GM23338 (cell line): Measurements from ENCODE around the gene CCDC196. TPM values are rescaled to one million over a fixed set of nuclear protein-coding genes. Genes with fewer than 3 reads are reported as not detected.

Source experiments
- ATAC-seq: fragments of 200-7000 bp; cut with Tn5 transposase; 3 replicates; pipeline ENCODE4 v1.9.1; 2020
- DNase-seq: peaks from one replicate; pipeline ENCODE4 v3.0.0-alpha.2; 2015; ENCODE audit warnings: low spot score
- H2AFZ ChIP-seq: fragments of 200-600 bp; sonication (generic); 2 replicates; pipeline ENCODE4 v1.8.0; 2016; ENCODE audit warnings: antibody characterized with exemption, mild to moderate bottlenecking, moderate library complexity
- H3F3A ChIP-seq: fragments of 200-600 bp; sonication (generic); replicated peaks from 2 replicates; pipeline ENCODE4 v1.8.0; 2017; ENCODE audit warnings: antibody characterized with exemption, mixed run types, low read depth
- H3K27ac ChIP-seq: fragments of 200-600 bp; sonication (generic); 2 replicates; pipeline ENCODE4 v1.6.1; 2016; ENCODE audit warnings: low read depth
- H3K27me3 ChIP-seq: fragments of 200-600 bp; sonication (generic); 2 replicates; pipeline ENCODE4 v1.8.0; 2016; ENCODE audit warnings: mild to moderate bottlenecking, mixed run types, moderate library complexity; ENCODE audit not compliant: insufficient read depth
- H3K36me3 ChIP-seq: fragments of 200-600 bp; sonication (generic); 2 replicates; pipeline ENCODE4 v1.8.0; 2016; ENCODE audit warnings: mild to moderate bottlenecking; ENCODE audit not compliant: insufficient read depth
- H3K4me1 ChIP-seq: fragments of 200-600 bp; sonication (generic); 2 replicates; pipeline ENCODE4 v1.8.0; 2016; ENCODE audit warnings: mild to moderate bottlenecking, moderate library complexity; ENCODE audit not compliant: insufficient read depth
- H3K4me2 ChIP-seq: fragments of 200-600 bp; sonication (generic); 2 replicates; pipeline ENCODE4 v1.7.1; 2017; ENCODE audit warnings: mixed run types
- H3K4me3 ChIP-seq: fragments of 200-600 bp; sonication (generic); 2 replicates; pipeline ENCODE4 v1.6.1; 2016; ENCODE audit warnings: mixed run types
- H3K79me2 ChIP-seq: fragments of 200-600 bp; sonication (generic); replicated peaks from 2 replicates; pipeline ENCODE4 v1.8.0; 2017; ENCODE audit warnings: mild to moderate bottlenecking; ENCODE audit not compliant: insufficient read depth
- H3K9me2 ChIP-seq: fragments of 200-600 bp; sonication (generic); 2 replicates; pipeline ENCODE4 v1.8.0; 2017; ENCODE audit not compliant: insufficient read depth
- H4K20me1 ChIP-seq: fragments of 200-600 bp; sonication (generic); replicated peaks from 2 replicates; pipeline ENCODE4 v1.8.0; 2017; ENCODE audit warnings: mild to moderate bottlenecking; ENCODE audit not compliant: insufficient read depth
- H3K27ac Mint-ChIP-seq: 2 replicates; pipeline ENCODE4 v1.8.0; 2020; ENCODE audit warnings: inconsistent platforms, mild to moderate bottlenecking, moderate library complexity, mixed read lengths
- H3K27me3 Mint-ChIP-seq: 3 replicates; pipeline ENCODE4 v1.8.0; 2022; ENCODE audit warnings: low read depth, mild to moderate bottlenecking, moderate library complexity, mixed read lengths, inconsistent platforms; ENCODE audit not compliant: insufficient read depth, poor library complexity
- H3K36me3 Mint-ChIP-seq: 3 replicates; pipeline ENCODE4 v1.8.0; 2021; ENCODE audit warnings: low read depth, mild to moderate bottlenecking, inconsistent platforms, moderate library complexity, mixed read lengths
- H3K4me1 Mint-ChIP-seq: 3 replicates; pipeline ENCODE4 v1.8.0; 2020; ENCODE audit warnings: mild to moderate bottlenecking, inconsistent platforms, mixed read lengths
- H3K4me3 Mint-ChIP-seq: 3 replicates; pipeline ENCODE4 v1.8.0; 2021; ENCODE audit warnings: moderate library complexity, mild to moderate bottlenecking, inconsistent platforms, mixed read lengths
- H3K9me3 Mint-ChIP-seq: 3 replicates; pipeline ENCODE4 v1.8.0; 2020; ENCODE audit warnings: moderate library complexity, mild to moderate bottlenecking, inconsistent platforms, mixed read lengths
- CREB1 ChIP-seq: fragments of 250-450 bp; sonication (Bioruptor Pico); IDR thresholded peaks from 2 replicates; pipeline ENCODE4 v1.5.0; 2020; ENCODE audit warnings: low read depth, mild to moderate bottlenecking, moderate library complexity
- ETS1 ChIP-seq: IDR thresholded peaks from 2 replicates; pipeline ENCODE4 v1.6.1; 2016; ENCODE audit warnings: antibody characterized with exemption
- EZH2 ChIP-seq: fragments of 200-600 bp; sonication (generic); IDR thresholded peaks from one replicate; pipeline ENCODE4 v1.8.0; 2017; ENCODE audit warnings: antibody characterized with exemption, mild to moderate bottlenecking, low read depth; ENCODE audit not compliant: unreplicated experiment
- EZH2phosphoT487 ChIP-seq: fragments of 200-600 bp; sonication (generic); IDR thresholded peaks from one replicate; pipeline ENCODE4 v1.8.1; 2018; ENCODE audit warnings: antibody characterized with exemption; ENCODE audit not compliant: unreplicated experiment
- JUNB ChIP-seq: IDR thresholded peaks from one replicate; pipeline ENCODE4 v1.6.1; 2016; ENCODE audit warnings: antibody characterized with exemption; ENCODE audit not compliant: unreplicated experiment
- NANOG ChIP-seq: IDR thresholded peaks from 2 replicates; pipeline ENCODE4 v1.6.1; 2016; ENCODE audit warnings: antibody characterized with exemption, borderline replicate concordance
- POLR2AphosphoS5 ChIP-seq: IDR thresholded peaks from 2 replicates; pipeline ENCODE4 v1.6.1; 2016; ENCODE audit warnings: antibody characterized with exemption, low read depth
- REST ChIP-seq: IDR thresholded peaks from one replicate; pipeline ENCODE4 v1.6.1; 2018; ENCODE audit warnings: antibody characterized with exemption; ENCODE audit not compliant: unreplicated experiment
- STAT1 ChIP-seq: IDR thresholded peaks from one replicate; pipeline ENCODE4 v1.6.1; 2016; ENCODE audit warnings: antibody characterized with exemption; ENCODE audit not compliant: unreplicated experiment
- ZNF114 ChIP-seq: fragments of 250-450 bp; sonication (Bioruptor Pico); IDR thresholded peaks from 2 replicates; pipeline ENCODE4 v1.5.0; 2020; ENCODE audit warnings: mild to moderate bottlenecking, moderate library complexity
- ZNF331 ChIP-seq: fragments of 250-450 bp; sonication (Bioruptor Pico); IDR thresholded peaks from 2 replicates; pipeline ENCODE4 v1.5.0; 2020; ENCODE audit warnings: low read depth, mild to moderate bottlenecking, moderate library complexity
- polyA plus RNA-seq: library from polyadenylated mRNA; unstranded; fragments of >200 nt; fragmentation: Nextera tagmentation; extraction: Ambion mirVana; gene quantifications from 2 replicates; pipeline ENCODE4 v1.2.1, GENCODE V29; 2016
- total RNA-seq: library from RNA; depleted of rRNA; stranded (reverse); fragments of >200 nt; shearing (Covaris generic); gene quantifications from 2 replicates; pipeline ENCODE4 v1.2.3, GENCODE V29; 2014
- TF ChIP-seq, protein P1 (sequence below), 2 experiments: fragments of 200-600 bp in 1 of 2; sonication (generic) in 1 of 2; conservative IDR thresholded peaks; 2 replicates each; pipeline versions ENCODE4 v1.5.1 to v1.6.1; 2016 to 2017; ENCODE audit warnings: antibody characterized with exemption in 2 of 2, low read depth in 2 of 2, mild to moderate bottlenecking in 2 of 2, moderate library complexity in 1 of 2
- TF ChIP-seq, protein P2 (sequence below): fragments of 250-450 bp; sonication (Bioruptor Pico); IDR thresholded peaks from 2 replicates; pipeline ENCODE4 v1.5.0; 2020; ENCODE audit warnings: mild to moderate bottlenecking, moderate library complexity

Gene CCDC196
- total and polyA plus RNA-seq, 2 experiments from 2014 or later: 0.27 TPM; not detected in 1

GRCh38 chr14:66540038-66540437 is 53.9 kb downstream of the CCDC196 start:
- no peak overlapping the region for H2AFZ ChIP-seq
- no peak for ATAC-seq
- Mint-ChIP-seq H3K36me3 (peaks cover 3% of the 10 kb centered on the region; the same call in 2 of the 3 replicates), H3K27me3 (no peaks in the 10 kb centered on the region), H3K4me3 (no peak overlapping the region), H3K27ac (no peak overlapping the region), H3K4me1 (no peaks in the 10 kb centered on the region; the same call in 2 of the 3 replicates), H3K9me3 (peaks cover 3% of the 10 kb centered on the region; the same call in 2 of the 3 replicates)
- no peaks in the 10 kb centered on the region for H3K27me3 ChIP-seq
- H3K79me2 ChIP-seq: peaks cover 75% of the 10 kb centered on the region
- TF ChIP-seq EZH2 (no peak), JUNB (no peak), STAT1 (no peak), NANOG (no peak), POLR2AphosphoS5 (no peak), EZH2phosphoT487 (no peak), ZNF114 (no peak), CREB1 (CRISPR knock-in tag) (no peak), REST (no peak), ETS1 (no peak), ZNF331 (CRISPR knock-in tag) (no peak)
- TF ChIP-seq, protein P1, sequence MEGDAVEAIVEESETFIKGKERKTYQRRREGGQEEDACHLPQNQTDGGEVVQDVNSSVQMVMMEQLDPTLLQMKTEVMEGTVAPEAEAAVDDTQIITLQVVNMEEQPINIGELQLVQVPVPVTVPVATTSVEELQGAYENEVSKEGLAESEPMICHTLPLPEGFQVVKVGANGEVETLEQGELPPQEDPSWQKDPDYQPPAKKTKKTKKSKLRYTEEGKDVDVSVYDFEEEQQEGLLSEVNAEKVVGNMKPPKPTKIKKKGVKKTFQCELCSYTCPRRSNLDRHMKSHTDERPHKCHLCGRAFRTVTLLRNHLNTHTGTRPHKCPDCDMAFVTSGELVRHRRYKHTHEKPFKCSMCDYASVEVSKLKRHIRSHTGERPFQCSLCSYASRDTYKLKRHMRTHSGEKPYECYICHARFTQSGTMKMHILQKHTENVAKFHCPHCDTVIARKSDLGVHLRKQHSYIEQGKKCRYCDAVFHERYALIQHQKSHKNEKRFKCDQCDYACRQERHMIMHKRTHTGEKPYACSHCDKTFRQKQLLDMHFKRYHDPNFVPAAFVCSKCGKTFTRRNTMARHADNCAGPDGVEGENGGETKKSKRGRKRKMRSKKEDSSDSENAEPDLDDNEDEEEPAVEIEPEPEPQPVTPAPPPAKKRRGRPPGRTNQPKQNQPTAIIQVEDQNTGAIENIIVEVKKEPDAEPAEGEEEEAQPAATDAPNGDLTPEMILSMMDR (conservative IDR thresholded peaks at IDR 0.05; ENCODE audit: low read depth in 2 of 2): no peak
- TF ChIP-seq, protein P2, sequence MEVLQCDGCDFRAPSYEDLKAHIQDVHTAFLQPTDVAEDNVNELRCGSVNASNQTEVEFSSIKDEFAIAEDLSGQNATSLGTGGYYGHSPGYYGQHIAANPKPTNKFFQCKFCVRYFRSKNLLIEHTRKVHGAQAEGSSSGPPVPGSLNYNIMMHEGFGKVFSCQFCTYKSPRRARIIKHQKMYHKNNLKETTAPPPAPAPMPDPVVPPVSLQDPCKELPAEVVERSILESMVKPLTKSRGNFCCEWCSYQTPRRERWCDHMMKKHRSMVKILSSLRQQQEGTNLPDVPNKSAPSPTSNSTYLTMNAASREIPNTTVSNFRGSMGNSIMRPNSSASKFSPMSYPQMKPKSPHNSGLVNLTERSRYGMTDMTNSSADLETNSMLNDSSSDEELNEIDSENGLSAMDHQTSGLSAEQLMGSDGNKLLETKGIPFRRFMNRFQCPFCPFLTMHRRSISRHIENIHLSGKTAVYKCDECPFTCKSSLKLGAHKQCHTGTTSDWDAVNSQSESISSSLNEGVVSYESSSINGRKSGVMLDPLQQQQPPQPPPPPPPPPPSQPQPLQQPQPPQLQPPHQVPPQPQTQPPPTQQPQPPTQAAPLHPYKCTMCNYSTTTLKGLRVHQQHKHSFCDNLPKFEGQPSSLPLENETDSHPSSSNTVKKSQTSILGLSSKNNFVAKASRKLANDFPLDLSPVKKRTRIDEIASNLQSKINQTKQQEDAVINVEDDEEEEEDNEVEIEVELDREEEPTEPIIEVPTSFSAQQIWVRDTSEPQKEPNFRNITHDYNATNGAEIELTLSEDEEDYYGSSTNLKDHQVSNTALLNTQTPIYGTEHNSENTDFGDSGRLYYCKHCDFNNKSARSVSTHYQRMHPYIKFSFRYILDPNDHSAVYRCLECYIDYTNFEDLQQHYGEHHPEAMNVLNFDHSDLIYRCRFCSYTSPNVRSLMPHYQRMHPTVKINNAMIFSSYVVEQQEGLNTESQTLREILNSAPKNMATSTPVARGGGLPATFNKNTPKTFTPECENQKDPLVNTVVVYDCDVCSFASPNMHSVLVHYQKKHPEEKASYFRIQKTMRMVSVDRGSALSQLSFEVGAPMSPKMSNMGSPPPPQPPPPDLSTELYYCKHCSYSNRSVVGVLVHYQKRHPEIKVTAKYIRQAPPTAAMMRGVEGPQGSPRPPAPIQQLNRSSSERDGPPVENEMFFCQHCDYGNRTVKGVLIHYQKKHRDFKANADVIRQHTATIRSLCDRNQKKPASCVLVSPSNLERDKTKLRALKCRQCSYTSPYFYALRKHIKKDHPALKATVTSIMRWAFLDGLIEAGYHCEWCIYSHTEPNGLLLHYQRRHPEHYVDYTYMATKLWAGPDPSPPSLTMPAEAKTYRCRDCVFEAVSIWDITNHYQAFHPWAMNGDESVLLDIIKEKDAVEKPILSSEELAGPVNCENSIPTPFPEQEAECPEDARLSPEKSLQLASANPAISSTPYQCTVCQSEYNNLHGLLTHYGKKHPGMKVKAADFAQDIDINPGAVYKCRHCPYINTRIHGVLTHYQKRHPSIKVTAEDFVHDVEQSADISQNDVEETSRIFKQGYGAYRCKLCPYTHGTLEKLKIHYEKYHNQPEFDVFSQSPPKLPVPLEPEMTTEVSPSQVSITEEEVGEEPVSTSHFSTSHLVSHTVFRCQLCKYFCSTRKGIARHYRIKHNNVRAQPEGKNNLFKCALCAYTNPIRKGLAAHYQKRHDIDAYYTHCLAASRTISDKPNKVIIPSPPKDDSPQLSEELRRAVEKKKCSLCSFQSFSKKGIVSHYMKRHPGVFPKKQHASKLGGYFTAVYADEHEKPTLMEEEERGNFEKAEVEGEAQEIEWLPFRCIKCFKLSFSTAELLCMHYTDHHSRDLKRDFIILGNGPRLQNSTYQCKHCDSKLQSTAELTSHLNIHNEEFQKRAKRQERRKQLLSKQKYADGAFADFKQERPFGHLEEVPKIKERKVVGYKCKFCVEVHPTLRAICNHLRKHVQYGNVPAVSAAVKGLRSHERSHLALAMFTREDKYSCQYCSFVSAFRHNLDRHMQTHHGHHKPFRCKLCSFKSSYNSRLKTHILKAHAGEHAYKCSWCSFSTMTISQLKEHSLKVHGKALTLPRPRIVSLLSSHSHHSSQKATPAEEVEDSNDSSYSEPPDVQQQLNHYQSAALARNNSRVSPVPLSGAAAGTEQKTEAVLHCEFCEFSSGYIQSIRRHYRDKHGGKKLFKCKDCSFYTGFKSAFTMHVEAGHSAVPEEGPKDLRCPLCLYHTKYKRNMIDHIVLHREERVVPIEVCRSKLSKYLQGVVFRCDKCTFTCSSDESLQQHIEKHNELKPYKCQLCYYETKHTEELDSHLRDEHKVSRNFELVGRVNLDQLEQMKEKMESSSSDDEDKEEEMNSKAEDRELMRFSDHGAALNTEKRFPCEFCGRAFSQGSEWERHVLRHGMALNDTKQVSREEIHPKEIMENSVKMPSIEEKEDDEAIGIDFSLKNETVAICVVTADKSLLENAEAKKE: no peak
- H3K4me3 ChIP-seq: no peak overlapping the region
- no peak for DNase-seq
- H3K4me2 ChIP-seq: no peak overlapping the region
- no peak overlapping the region for H3K27ac ChIP-seq
- no peaks in the 10 kb centered on the region; the same call in 1 of the 2 replicates for H4K20me1 ChIP-seq
- H3F3A ChIP-seq: no peaks in the 10 kb centered on the region
- H3K9me2 ChIP-seq: no peaks in the 10 kb centered on the region
- H3K4me1 ChIP-seq: peaks cover 5% of the 10 kb centered on the region; the same call in 1 of the 2 replicates
- H3K36me3 ChIP-seq: no peaks in the 10 kb centered on the region; the same call in 1 of the 2 replicates
